IMR-90 (cell line): Measurements from ENCODE around the gene SH2B3. TPM values are rescaled to one million over a fixed set of nuclear protein-coding genes. Genes with fewer than 3 reads are reported as not detected.
A peak's percentile ranks its signal among the peaks of the same experiment; 100 is the strongest.

Source experiments
- ATAC-seq: fragments of 200-7000 bp; cut with Tn5 transposase; 2 replicates; pipeline ENCODE4 v1.9.1; 2020; ENCODE audit warnings: low read depth, mild to moderate bottlenecking, moderate library complexity
- BruUV-seq: library from RNA; stranded (reverse); fragments of 400-500 nt; replicated peaks from 2 replicates; lab custom pipeline; 2021; lab: Mats Ljungman, UMichigan
- CTCF ChIA-PET: fragments of 300-600 bp; formaldehyde crosslinking; extraction: SDS; loops from one replicate; lab custom pipeline; 2021; ENCODE audit warnings: antibody characterized with exemption; lab: Yijun Ruan, JAX
- POLR2A ChIA-PET: fragments of 300-600 bp; sonication (Branson Sonifier 250); formaldehyde crosslinking; loops from one replicate; lab custom pipeline; 2022; ENCODE audit warnings: antibody characterized with exemption; ENCODE audit not compliant: unreplicated experiment; lab: Charles Lee
- DNase-seq: peaks from one replicate; pipeline ENCODE4 v3.0.0; 2013
- H2AFZ ChIP-seq: replicated peaks from 2 replicates; pipeline ENCODE3; 2013; ENCODE audit warnings: low read length, mild to moderate bottlenecking; ENCODE audit not compliant: poor library complexity
- H2AK5ac ChIP-seq: 2 replicates; pipeline ENCODE4 v1.6.1; 2013; ENCODE audit warnings: low read depth, low read length, inconsistent platforms
- H2AK9ac ChIP-seq: replicated peaks from 2 replicates; pipeline ENCODE3; 2013; ENCODE audit warnings: mild to moderate bottlenecking, low read depth, low read length, moderate library complexity; ENCODE audit not compliant: poor library complexity
- H2BK120ac ChIP-seq: 2 replicates; pipeline ENCODE4 v1.6.1; 2013; ENCODE audit warnings: low read depth, low read length, inconsistent platforms
- H2BK15ac ChIP-seq: 3 replicates; pipeline ENCODE4 v1.6.1; 2013; ENCODE audit warnings: low read depth, low read length, inconsistent platforms
- H2BK20ac ChIP-seq: 2 replicates; pipeline ENCODE4 v1.6.1; 2013; ENCODE audit warnings: low read depth, mild to moderate bottlenecking, inconsistent platforms, low read length, moderate library complexity
- H2BK5ac ChIP-seq: 2 replicates; pipeline ENCODE4 v1.6.1; 2013; ENCODE audit warnings: mild to moderate bottlenecking, low read depth, low read length, inconsistent platforms; ENCODE audit not compliant: poor library complexity, severe bottlenecking
- H3K14ac ChIP-seq: replicated peaks from 2 replicates; pipeline ENCODE4 v1.6.1; 2013; ENCODE audit warnings: low read depth, low read length, inconsistent platforms
- H3K18ac ChIP-seq: 2 replicates; pipeline ENCODE4 v1.6.1; 2013; ENCODE audit warnings: low read depth, low read length, control low read depth
- H3K23ac ChIP-seq: 2 replicates; pipeline ENCODE4 v1.6.1; 2013; ENCODE audit warnings: low read depth, low read length, inconsistent platforms
- H3K27ac ChIP-seq: 2 replicates; pipeline ENCODE4 v1.5.1; 2013; ENCODE audit warnings: mild to moderate bottlenecking, control low read depth, low read length; ENCODE audit not compliant: insufficient read depth
- H3K27me3 ChIP-seq: 2 replicates; pipeline ENCODE4 v1.6.1; 2013; ENCODE audit warnings: low read length; ENCODE audit not compliant: control insufficient read depth, insufficient read depth
- H3K36me3 ChIP-seq: 2 replicates; pipeline ENCODE4 v1.6.1; 2013; ENCODE audit warnings: low read length, mixed read lengths; ENCODE audit not compliant: control insufficient read depth, insufficient read depth
- H3K4ac ChIP-seq: 2 replicates; pipeline ENCODE4 v1.6.1; 2013; ENCODE audit warnings: low read depth, low read length, inconsistent platforms
- H3K4me1 ChIP-seq: 2 replicates; pipeline ENCODE4 v1.6.1; 2013; ENCODE audit warnings: low read length, mixed read lengths; ENCODE audit not compliant: control insufficient read depth, insufficient read depth
- H3K4me2 ChIP-seq: 2 replicates; pipeline ENCODE4 v1.6.1; 2013; ENCODE audit warnings: low read depth, mild to moderate bottlenecking, control low read depth, low read length, moderate library complexity
- H3K4me3 ChIP-seq: 2 replicates; pipeline ENCODE4 v1.5.1; 2013; ENCODE audit warnings: low read depth, mild to moderate bottlenecking, control low read depth, low read length, moderate library complexity; ENCODE audit not compliant: insufficient read depth
- H3K56ac ChIP-seq: 2 replicates; pipeline ENCODE4 v1.6.1; 2013; ENCODE audit warnings: low read length, inconsistent platforms; ENCODE audit not compliant: insufficient read depth; ENCODE audit errors: extremely low read depth
- H3K79me1 ChIP-seq, 2 experiments: 2 replicates each; pipeline ENCODE4 v1.6.1; 2013; ENCODE audit warnings: low read length in 2 of 2, inconsistent platforms in 1 of 2, low read depth in 1 of 2
- H3K9ac ChIP-seq: 2 replicates; pipeline ENCODE4 v1.6.1; 2013; ENCODE audit warnings: low read depth, low read length, control low read depth
- H3K9me1 ChIP-seq: 2 replicates; pipeline ENCODE4 v1.6.1; 2013; ENCODE audit warnings: low read length, inconsistent platforms; ENCODE audit not compliant: insufficient read depth
- H3K9me3 ChIP-seq: 2 replicates; pipeline ENCODE4 v1.6.1; 2013; ENCODE audit warnings: low read length; ENCODE audit not compliant: control insufficient read depth, insufficient read depth
- H4K20me1 ChIP-seq: 2 replicates; pipeline ENCODE4 v1.6.1; 2013; ENCODE audit warnings: low read length, inconsistent platforms; ENCODE audit not compliant: insufficient read depth
- H4K5ac ChIP-seq: 2 replicates; pipeline ENCODE4 v1.6.1; 2013; ENCODE audit warnings: mild to moderate bottlenecking, low read depth, low read length, control low read depth
- H4K8ac ChIP-seq, 2 experiments: 2 replicates each; pipeline ENCODE4 v1.6.1; 2013; ENCODE audit warnings: low read depth in 2 of 2, low read length in 2 of 2, control low read depth in 1 of 2, inconsistent platforms in 1 of 2
- H4K91ac ChIP-seq: 2 replicates; pipeline ENCODE4 v1.6.1; 2013; ENCODE audit warnings: low read depth, low read length, inconsistent platforms; ENCODE audit not compliant: insufficient read depth
- BHLHE40 ChIP-seq: fragments of 150-350 bp; IDR thresholded peaks from 2 replicates; pipeline ENCODE4 v1.6.1; 2016; ENCODE audit warnings: mild to moderate bottlenecking, low read depth, low read length
- CEBPB ChIP-seq: IDR thresholded peaks from 2 replicates; pipeline ENCODE4 v1.6.1; 2012; ENCODE audit warnings: low read depth, low read length, improper control_type of control experiment
- CHD1 ChIP-seq: IDR thresholded peaks from 2 replicates; pipeline ENCODE4 v1.6.1; 2012; ENCODE audit warnings: low read depth, low read length, improper control_type of control experiment
- FOS ChIP-seq: fragments of 150-350 bp; IDR thresholded peaks from 2 replicates; pipeline ENCODE4 v1.6.1; 2016; ENCODE audit warnings: low read depth, low read length
- MAFK ChIP-seq: IDR thresholded peaks from 2 replicates; pipeline ENCODE4 v1.6.1; 2012; ENCODE audit warnings: low read depth, low read length, improper control_type of control experiment
- MAZ ChIP-seq: IDR thresholded peaks from 2 replicates; pipeline ENCODE4 v1.6.1; 2012; ENCODE audit warnings: low read depth, mild to moderate bottlenecking, low read length, improper control_type of control experiment, moderate library complexity, borderline replicate concordance
- MXI1 ChIP-seq: IDR thresholded peaks from 2 replicates; pipeline ENCODE4 v1.6.1; 2012; ENCODE audit warnings: low read depth, mild to moderate bottlenecking, low read length, moderate library complexity, borderline replicate concordance
- NFE2L2 ChIP-seq: fragments of 150-350 bp; IDR thresholded peaks from 2 replicates; pipeline ENCODE4 v1.6.1; 2016; ENCODE audit warnings: low read depth, mild to moderate bottlenecking, low read length
- POLR2A ChIP-seq: IDR thresholded peaks from 2 replicates; pipeline ENCODE4 v1.6.1; 2012; ENCODE audit warnings: mild to moderate bottlenecking, low read depth, low read length
- RAD21 ChIP-seq: IDR thresholded peaks from 2 replicates; pipeline ENCODE4 v1.6.1; 2012; ENCODE audit warnings: low read length, improper control_type of control experiment
- RCOR1 ChIP-seq: IDR thresholded peaks from 2 replicates; pipeline ENCODE4 v1.6.1; 2012; ENCODE audit warnings: mild to moderate bottlenecking, low read length, improper control_type of control experiment; ENCODE audit not compliant: insufficient replicate concordance
- RFX5 ChIP-seq: IDR thresholded peaks from 2 replicates; pipeline ENCODE4 v1.8.0; 2012; ENCODE audit warnings: low read depth, mild to moderate bottlenecking, low read length, moderate library complexity
- SMC3 ChIP-seq: fragments of 150-350 bp; IDR thresholded peaks from 2 replicates; pipeline ENCODE4 v1.6.1; 2016; ENCODE audit warnings: low read depth, mild to moderate bottlenecking, antibody characterized with exemption, low read length, moderate library complexity
- WGBS, 2 experiments: methylation state at CpG; one replicate each; pipeline versions ENCODE4 v1.1.5 to v1.1.7; 2013; ENCODE audit warnings: missing lambda C conversion rate in 2 of 2; ENCODE audit not compliant: insufficient read length in 1 of 2; ENCODE audit errors: extremely low coverage in 2 of 2; 5-methylcytosine and 5-hydroxymethylcytosine counted together
- dilution Hi-C: fragments of 300-500 bp; cut with HindIII; formaldehyde crosslinking; loops from one replicate; pipeline ENCODE4 v1.14.3; 2018; ENCODE audit warnings: low sequenced_read_pairs; ENCODE audit not compliant: unreplicated experiment
- in situ Hi-C: fragments of 300-500 bp; cut with MboI; formaldehyde crosslinking; loops from 3 replicates; pipeline ENCODE4 v1.14.3; 2019; ENCODE audit warnings: low sequenced_read_pairs, inconsistent platforms, mixed read lengths
- intact Hi-C: fragments of 100-400 bp; cut with micrococcal nuclease; formaldehyde crosslinking; loops from 2 replicates; pipeline ENCODE4 v1.10.0; 2022
- polyA plus RNA-seq, 3 experiments: library from polyadenylated mRNA; depleted of rRNA; stranded (reverse); fragments of >200 nt; gene quantifications; 2 replicates each; pipeline ENCODE4 v1.2.3, GENCODE V29; 2012; ENCODE audit warnings: low replicate concordance in 1 of 3
- total RNA-seq: library from RNA; depleted of rRNA; stranded (reverse); fragments of >200 nt; gene quantifications from 2 replicates; pipeline ENCODE4 v1.2.3, GENCODE V29; 2012
- TF ChIP-seq, protein P1 (sequence below): fragments of 150-350 bp; IDR thresholded peaks from 2 replicates; pipeline ENCODE4 v1.6.1; 2016; ENCODE audit warnings: low read depth, mild to moderate bottlenecking, low read length, moderate library complexity, borderline replicate concordance
- TF ChIP-seq, protein P2 (sequence below): fragments of 150-350 bp; IDR thresholded peaks from 2 replicates; pipeline ENCODE4 v1.6.1; 2017; ENCODE audit warnings: mild to moderate bottlenecking, antibody characterized with exemption, low read length, low read depth
- TF ChIP-seq, protein P3 (sequence below): conservative IDR thresholded peaks from 2 replicates; pipeline ENCODE4 v1.5.1; 2012; ENCODE audit warnings: mild to moderate bottlenecking, low read depth, low read length, improper control_type of control experiment

SH2B3 gene
- total and polyA plus RNA-seq, 2 of the 4 experiments (the other 2 are of a cell fraction) = 9.3 to 20.2 TPM

DNA sequence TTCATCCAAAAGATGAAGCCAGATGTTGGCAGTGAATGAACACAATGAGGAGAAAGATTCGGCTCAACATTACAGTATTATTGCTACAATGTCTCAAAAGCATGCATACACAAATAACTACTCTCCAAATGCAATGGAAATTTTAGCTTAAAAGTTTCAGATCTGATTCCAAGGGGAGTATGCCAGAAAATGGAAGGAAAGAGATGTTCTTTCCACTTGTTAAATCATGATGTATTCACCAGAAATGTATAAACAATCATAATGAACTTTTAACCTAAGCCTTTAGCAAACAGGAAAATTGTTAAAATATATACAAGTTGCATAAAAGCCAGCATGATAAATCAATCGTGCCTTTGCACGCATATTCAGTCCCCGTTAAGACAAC is 62.1 kb downstream of the SH2B3 start:
- ChIA-PET POLR2A (no interaction called here), CTCF (no interaction called here)
- dilution Hi-C loops (no loop called here), in situ Hi-C loops (no loop called here), intact Hi-C loops (loop anchor here (5.0 kb wide), 1 partner anchor 129 kb away; the partner anchor contains the start of gene ATXN2)
- H3K79me1 ChIP-seq = peaks cover 14 to 58% of the 10 kb centered on the region in 2 experiments
- no peaks in the 10 kb centered on the region for H3K27me3 ChIP-seq
- peaks cover 25% of the 10 kb centered on the region; the same call in 1 of the 2 replicates for H4K20me1 ChIP-seq
- peaks cover 17% of the 10 kb centered on the region for H3K36me3 ChIP-seq
- no CpG with 5 or more reads among the region's 4 CpGs for WGBS, 2 experiments
- H3K23ac ChIP-seq = no peak overlapping the region
- H3K9me3 ChIP-seq = no peaks in the 10 kb centered on the region
- no peak overlapping the region for H2AFZ ChIP-seq
- no peak overlapping the region for H3K4me3 ChIP-seq
- peak overlapping the region; percentile 38; the same call in 1 of the 2 replicates for H3K4me2 ChIP-seq
- peak; percentile 37 for ATAC-seq
- H3K4ac ChIP-seq = no peak overlapping the region
- DNase-seq = peak; percentile 70
- no peak overlapping the region for H4K91ac ChIP-seq
- peak overlapping the region; percentile 74 for H2BK5ac ChIP-seq
- no peak overlapping the region for H3K27ac ChIP-seq
- BruUV-seq = no TSS peak
- TF ChIP-seq RAD21 (no peak), NFE2L2 (no peak), RCOR1 (no peak), MAFK (no peak), CEBPB (no peak), BHLHE40 (no peak), POLR2A (no peak), MXI1 (no peak), CHD1 (no peak), FOS (no peak), RFX5 (no peak), SMC3 (no peak), MAZ (no peak)
- TF ChIP-seq, protein P1, sequence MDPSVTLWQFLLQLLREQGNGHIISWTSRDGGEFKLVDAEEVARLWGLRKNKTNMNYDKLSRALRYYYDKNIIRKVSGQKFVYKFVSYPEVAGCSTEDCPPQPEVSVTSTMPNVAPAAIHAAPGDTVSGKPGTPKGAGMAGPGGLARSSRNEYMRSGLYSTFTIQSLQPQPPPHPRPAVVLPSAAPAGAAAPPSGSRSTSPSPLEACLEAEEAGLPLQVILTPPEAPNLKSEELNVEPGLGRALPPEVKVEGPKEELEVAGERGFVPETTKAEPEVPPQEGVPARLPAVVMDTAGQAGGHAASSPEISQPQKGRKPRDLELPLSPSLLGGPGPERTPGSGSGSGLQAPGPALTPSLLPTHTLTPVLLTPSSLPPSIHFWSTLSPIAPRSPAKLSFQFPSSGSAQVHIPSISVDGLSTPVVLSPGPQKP = no peak
- TF ChIP-seq, protein P2, sequence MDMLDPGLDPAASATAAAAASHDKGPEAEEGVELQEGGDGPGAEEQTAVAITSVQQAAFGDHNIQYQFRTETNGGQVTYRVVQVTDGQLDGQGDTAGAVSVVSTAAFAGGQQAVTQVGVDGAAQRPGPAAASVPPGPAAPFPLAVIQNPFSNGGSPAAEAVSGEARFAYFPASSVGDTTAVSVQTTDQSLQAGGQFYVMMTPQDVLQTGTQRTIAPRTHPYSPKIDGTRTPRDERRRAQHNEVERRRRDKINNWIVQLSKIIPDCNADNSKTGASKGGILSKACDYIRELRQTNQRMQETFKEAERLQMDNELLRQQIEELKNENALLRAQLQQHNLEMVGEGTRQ = no peak
- TF ChIP-seq, protein P3, sequence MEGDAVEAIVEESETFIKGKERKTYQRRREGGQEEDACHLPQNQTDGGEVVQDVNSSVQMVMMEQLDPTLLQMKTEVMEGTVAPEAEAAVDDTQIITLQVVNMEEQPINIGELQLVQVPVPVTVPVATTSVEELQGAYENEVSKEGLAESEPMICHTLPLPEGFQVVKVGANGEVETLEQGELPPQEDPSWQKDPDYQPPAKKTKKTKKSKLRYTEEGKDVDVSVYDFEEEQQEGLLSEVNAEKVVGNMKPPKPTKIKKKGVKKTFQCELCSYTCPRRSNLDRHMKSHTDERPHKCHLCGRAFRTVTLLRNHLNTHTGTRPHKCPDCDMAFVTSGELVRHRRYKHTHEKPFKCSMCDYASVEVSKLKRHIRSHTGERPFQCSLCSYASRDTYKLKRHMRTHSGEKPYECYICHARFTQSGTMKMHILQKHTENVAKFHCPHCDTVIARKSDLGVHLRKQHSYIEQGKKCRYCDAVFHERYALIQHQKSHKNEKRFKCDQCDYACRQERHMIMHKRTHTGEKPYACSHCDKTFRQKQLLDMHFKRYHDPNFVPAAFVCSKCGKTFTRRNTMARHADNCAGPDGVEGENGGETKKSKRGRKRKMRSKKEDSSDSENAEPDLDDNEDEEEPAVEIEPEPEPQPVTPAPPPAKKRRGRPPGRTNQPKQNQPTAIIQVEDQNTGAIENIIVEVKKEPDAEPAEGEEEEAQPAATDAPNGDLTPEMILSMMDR = no peak
- H4K8ac ChIP-seq = peak overlapping the region in 1 of 2 experiments; percentile 41; a peak in 1 of 4 replicates
- no peak overlapping the region for H3K56ac ChIP-seq
- H3K18ac ChIP-seq = no peak overlapping the region; the same call in 1 of the 2 replicates
- H3K4me1 ChIP-seq = peaks cover 15% of the 10 kb centered on the region
- no peak overlapping the region for H2AK9ac ChIP-seq
- peaks cover 14% of the 10 kb centered on the region; the same call in 1 of the 2 replicates for H3K9me1 ChIP-seq
- H2BK120ac ChIP-seq = 0 out of 2 replicates have a peak overlapping the region, but pooled peaks have one; percentile 49
- no peak overlapping the region for H3K14ac ChIP-seq
- H2BK20ac ChIP-seq = no peak overlapping the region
- H3K9ac ChIP-seq = no peak overlapping the region
- H2AK5ac ChIP-seq = no peak overlapping the region
- H4K5ac ChIP-seq = no peak overlapping the region
- H2BK15ac ChIP-seq = no peak overlapping the region
